Measurements from ENCODE around the gene EHD4.

DNA sequence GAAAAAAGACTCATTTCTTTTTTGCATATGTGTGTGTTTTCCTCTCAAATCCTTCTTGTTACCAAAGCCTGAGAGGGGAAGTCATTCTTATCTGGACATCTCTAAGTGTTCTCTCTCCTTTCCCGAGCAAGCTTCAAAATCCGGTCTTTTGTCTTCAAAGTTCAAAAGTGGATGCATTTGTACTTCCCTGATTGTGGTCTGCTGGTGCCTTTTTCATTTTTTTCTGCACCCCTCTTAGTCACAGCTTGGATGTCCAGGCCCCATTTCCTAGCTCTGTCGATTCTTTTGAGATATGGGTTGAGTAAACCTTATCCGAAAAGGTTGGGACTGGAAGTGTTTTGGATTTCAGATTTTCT lies 34.8 kb downstream of the EHD4 start:
- no peak for TF ChIP-seq EZH2 (IDR thresholded peaks at IDR 0.05; ENCODE audit: borderline replicate concordance, low read depth, low read length, severe bottlenecking)
- TF ChIP-seq, protein P1, sequence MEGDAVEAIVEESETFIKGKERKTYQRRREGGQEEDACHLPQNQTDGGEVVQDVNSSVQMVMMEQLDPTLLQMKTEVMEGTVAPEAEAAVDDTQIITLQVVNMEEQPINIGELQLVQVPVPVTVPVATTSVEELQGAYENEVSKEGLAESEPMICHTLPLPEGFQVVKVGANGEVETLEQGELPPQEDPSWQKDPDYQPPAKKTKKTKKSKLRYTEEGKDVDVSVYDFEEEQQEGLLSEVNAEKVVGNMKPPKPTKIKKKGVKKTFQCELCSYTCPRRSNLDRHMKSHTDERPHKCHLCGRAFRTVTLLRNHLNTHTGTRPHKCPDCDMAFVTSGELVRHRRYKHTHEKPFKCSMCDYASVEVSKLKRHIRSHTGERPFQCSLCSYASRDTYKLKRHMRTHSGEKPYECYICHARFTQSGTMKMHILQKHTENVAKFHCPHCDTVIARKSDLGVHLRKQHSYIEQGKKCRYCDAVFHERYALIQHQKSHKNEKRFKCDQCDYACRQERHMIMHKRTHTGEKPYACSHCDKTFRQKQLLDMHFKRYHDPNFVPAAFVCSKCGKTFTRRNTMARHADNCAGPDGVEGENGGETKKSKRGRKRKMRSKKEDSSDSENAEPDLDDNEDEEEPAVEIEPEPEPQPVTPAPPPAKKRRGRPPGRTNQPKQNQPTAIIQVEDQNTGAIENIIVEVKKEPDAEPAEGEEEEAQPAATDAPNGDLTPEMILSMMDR (IDR thresholded peaks at IDR 0.05; ENCODE audit: borderline replicate concordance, extremely low read depth, low read length, poor library complexity, severe bottlenecking): no peak

Measured in DND-41 (cell line).